Neutrophil (primary cell): ENCODE data around the gene BTNL2.

Experiments used
- H3K27ac ChIP-seq: fragments of 200-600 bp; sonication (generic); 2 replicates; pipeline ENCODE4 v1.5.1; 2016; ENCODE audit warnings: mild to moderate bottlenecking, moderate library complexity
- H3K27me3 ChIP-seq: fragments of 200-600 bp; sonication (generic); 2 replicates; pipeline ENCODE4 v1.6.0; 2016; ENCODE audit warnings: mild to moderate bottlenecking
- H3K36me3 ChIP-seq: fragments of 200-600 bp; sonication (generic); 2 replicates; pipeline ENCODE4 v1.5.1; 2017
- H3K4me1 ChIP-seq, 2 experiments: fragments of 200-600 bp in 1 of 2; sonication (generic) in 1 of 2; 1 replicate in 1 of 2; 2 replicates in 1 of 2; pipeline versions ENCODE4 v1.5.1 to v1.6.1; 2013 to 2016; ENCODE audit warnings: low read depth in 1 of 2, low read length in 1 of 2, mild to moderate bottlenecking in 1 of 2, moderate library complexity in 1 of 2; ENCODE audit not compliant: control insufficient read depth in 1 of 2, insufficient read depth in 1 of 2
- H3K4me3 ChIP-seq, 2 experiments: fragments of 200-600 bp in 1 of 2; sonication (generic) in 1 of 2; 1 replicate in 1 of 2; 2 replicates in 1 of 2; pipeline ENCODE4 v1.5.1; 2013 to 2016; ENCODE audit warnings: low read depth in 1 of 2, low read length in 1 of 2, mild to moderate bottlenecking in 1 of 2, moderate library complexity in 1 of 2
- H3K9me3 ChIP-seq: fragments of 200-600 bp; sonication (generic); 2 replicates; pipeline ENCODE4 v1.5.1; 2016
- CTCF ChIP-seq: fragments of 200-600 bp; sonication (generic); IDR thresholded peaks from 2 replicates; pipeline ENCODE4 v1.5.1; 2016; ENCODE audit warnings: antibody characterized with exemption

BTNL2 gene

GRCh38 chr6:32391505-32391904, 15.5 kb downstream of the BTNL2 start:
- Histone ChIP-seq H3K9me3 (no peaks in the 10 kb centered on the region), H3K4me1 (no peaks in the 10 kb centered on the region), H3K4me3 (no peak overlapping the region), H3K27ac (no peak overlapping the region), H3K27me3 (peaks cover 39% of the 10 kb centered on the region), H3K36me3 (no peaks in the 10 kb centered on the region)
- TF ChIP-seq CTCF: no peak

- Histone ChIP-seq H3K36me3 (no peaks in the 10 kb centered on the region), H3K4me3 (no peak overlapping the region), H3K9me3 (no peaks in the 10 kb centered on the region), H3K27ac (no peak overlapping the region), H3K27me3 (peaks cover 22% of the 10 kb centered on the region), H3K4me1 (no peaks in the 10 kb centered on the region)
- no peak for TF ChIP-seq CTCF
These were observed 19.2 kb downstream of the BTNL2 start for GRCh38 chr6:32387589-32388340.

- H3K27me3 ChIP-seq: peaks cover 18% of the 10 kb centered on the region
- H3K9me3 ChIP-seq: no peaks in the 10 kb centered on the region
- H3K4me3 ChIP-seq: no peak overlapping the region
- no peaks in the 10 kb centered on the region for H3K4me1 ChIP-seq
- H3K27ac ChIP-seq: no peak overlapping the region
- no peaks in the 10 kb centered on the region for H3K36me3 ChIP-seq
- TF ChIP-seq CTCF: no peak
These were observed 20.9 kb downstream of the BTNL2 start for GRCh38 chr6:32386040-32386439.

- no peak overlapping the region for H3K27ac ChIP-seq
- H3K4me1 ChIP-seq: no peaks in the 10 kb centered on the region
- peaks cover 8% of the 10 kb centered on the region for H3K27me3 ChIP-seq
- no peak for TF ChIP-seq CTCF
- H3K4me3 ChIP-seq: no peak overlapping the region
- H3K9me3 ChIP-seq: no peaks in the 10 kb centered on the region
- H3K36me3 ChIP-seq: no peaks in the 10 kb centered on the region
These were observed 24.1 kb downstream of the BTNL2 start for GRCh38 chr6:32382757-32383420.

- Histone ChIP-seq H3K36me3 (no peaks in the 10 kb centered on the region), H3K27me3 (no peaks in the 10 kb centered on the region), H3K4me3 (no peak overlapping the region), H3K9me3 (no peaks in the 10 kb centered on the region), H3K27ac (no peak overlapping the region), H3K4me1 (no peaks in the 10 kb centered on the region)
- TF ChIP-seq CTCF: no peak
These were observed 27.4 kb downstream of the BTNL2 start for GRCh38 chr6:32379545-32379944.
